IPS DF 4.7 (cell line): ENCODE data around the gene B3GALT6.

Source experiments
- DNase-seq: peaks from one replicate; pipeline ENCODE4 v3.0.0-alpha.2; 2013; ENCODE audit warnings: low spot score; ENCODE audit errors: extremely low read depth

B3GALT6 gene

DNA sequence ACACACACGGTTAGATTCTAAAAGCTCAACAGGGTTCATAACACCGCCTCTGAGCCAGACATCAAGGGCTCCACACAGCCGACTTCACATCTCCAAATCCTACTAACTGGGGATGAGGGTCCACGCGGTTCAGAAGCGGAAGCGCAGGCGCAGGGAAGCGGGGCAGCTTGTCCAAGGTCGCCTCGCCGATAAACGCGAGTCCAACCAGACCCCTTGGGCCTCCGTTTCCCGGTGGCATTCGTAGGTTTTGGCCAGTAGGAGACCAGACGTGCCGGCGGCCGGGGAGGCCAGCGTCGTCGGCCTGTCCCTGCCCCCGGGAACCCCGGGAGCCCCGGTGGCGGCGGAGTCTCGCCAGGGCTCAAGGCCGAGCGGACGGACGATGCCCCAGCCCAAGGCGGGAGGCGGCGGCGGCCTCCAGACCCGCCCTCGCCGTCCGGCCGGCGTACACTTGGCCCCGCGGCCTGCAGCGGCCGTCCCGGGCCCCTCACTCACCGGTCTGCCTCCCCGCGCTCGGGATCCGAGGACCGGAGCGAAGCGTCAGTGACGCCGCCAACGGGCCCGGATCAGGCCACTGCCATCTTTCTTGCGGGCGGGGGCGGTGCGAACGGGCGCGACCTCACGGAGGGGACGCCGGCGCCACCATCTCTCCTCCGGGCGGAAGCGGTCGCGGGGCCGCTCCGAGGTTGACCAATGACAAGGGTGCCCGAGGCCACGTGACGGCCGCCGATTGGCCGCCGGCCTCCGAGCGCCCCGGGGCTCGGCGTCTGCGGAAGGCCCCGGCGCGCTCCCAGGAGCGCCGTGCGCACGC lies 433 bp upstream of the B3GALT6 start, which contains the start of gene SDF4:
TSS of gene SDF4 (minus strand) at position 602 of the 808 bp plus-strand sequence. CDS start 3,229 bp downstream, outside the sequence.
- peak; percentile 66 for DNase-seq

GRCh38 chr1:1232796-1233566 lies 944 bp downstream of the B3GALT6 start:
- DNase-seq, result no peak

DNA sequence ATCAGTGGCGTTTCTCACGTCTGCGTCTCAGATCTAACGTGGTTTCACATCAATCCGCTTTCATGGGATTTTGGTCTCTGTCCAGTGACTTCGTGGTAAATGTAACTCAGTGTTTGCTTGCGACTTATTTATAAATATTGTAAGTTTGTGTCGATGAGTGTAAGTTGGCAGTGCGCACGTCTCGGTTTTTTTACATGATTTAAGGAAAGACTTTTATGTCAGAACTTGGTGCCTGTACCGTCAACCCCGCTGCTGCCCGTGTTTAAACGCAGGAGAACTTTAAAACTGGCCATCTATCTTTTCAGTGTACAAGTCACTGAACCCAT lies 1.5 kb downstream of the B3GALT6 start:
- DNase-seq, result no peak

- DNase-seq, result no peak
Measured at GRCh38 chr1:1234180-1234808, 2.3 kb downstream of the B3GALT6 start.

GRCh38 chr1:1235016-1235744 lies 3.1 kb downstream of the B3GALT6 start:
- DNase-seq, result no peak

- no peak for DNase-seq
Measured at GRCh38 chr1:1236176-1236763, 4.2 kb downstream of the B3GALT6 start.

DNA sequence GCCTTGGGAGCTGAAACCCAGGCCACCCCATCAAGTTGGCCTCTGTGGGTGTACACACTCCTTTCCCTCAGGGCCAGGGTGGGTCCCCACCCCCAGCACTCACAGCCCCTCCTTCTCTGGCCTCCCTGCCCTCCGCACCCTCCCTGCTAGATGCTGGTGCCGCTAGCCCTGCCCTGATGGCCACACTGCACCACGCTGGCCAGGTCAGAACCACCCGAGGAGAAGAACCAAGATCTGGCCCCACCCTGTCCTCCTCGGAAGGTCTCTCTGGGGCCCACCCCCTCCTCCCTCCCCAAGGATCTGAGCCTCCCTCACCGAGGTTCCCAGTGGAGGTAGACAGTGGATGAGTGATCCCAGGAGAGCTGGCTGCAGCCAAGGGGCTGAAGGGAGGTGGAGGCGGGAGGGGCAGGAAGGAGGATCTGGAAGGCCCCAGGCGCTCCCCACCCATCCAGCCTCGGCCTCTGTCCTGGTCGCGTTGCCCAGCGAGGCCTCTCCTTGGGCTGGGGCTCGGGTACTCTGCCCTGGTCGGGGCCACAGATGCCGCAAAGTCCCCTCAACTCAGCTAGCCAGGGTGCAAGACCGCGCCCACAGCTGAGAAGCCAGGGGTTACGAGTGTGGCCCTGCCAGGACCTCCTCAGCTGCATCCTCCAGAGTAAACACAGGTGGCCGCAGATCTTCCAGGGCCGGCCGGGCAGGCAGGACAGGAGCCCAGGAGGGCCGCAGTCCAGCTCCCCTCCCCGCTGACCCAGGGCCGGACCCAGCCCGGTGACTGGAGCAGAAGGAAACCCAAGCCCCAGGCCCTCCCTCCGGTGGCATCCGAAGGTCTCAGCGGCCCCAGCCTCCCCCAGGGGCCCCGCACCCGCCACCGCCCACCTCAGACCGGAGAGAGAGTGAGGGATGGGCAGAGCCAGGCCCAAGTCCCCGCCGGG lies 5.2 kb downstream of the B3GALT6 start:
- DNase-seq, result no peak

DNA sequence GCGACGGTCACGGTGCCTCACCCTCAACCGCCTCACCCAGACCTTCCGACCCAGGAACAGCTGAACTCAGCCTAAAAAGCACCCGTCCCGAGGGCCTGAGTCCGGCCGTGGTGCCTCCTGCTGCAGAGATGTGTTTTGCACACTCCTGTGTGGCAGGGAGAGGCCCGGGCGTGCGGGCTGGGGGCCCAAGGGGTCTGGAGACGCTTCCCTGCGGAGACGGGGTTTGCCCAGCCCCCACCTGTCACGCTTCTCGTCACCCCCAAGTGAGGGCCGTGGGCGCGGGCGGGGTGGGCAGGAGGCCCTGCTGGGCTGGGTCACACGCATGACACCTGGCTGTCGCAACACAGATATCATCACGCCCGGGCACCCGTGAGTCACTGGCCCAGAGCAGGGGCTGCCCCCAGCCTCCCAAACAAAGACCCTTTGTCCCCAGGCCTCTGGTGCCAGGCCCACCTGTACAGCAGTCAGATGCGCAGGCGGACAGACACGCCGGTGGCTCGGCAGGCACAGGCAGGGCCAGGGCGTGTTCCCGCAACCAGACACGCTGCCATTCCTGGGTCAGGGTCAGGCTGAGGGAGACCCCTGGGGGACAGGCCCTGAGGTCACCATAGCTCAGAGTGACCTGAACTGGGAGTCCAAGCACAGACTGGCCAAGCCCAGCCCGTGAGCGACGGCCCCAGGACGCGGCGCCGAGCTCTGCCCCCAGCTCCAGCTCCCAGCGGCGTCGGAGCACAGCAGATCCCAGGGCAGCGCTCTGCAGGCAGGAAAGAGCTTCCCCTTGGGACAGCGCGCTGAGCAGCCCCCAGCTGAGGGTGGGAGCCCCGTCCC lies 6.1 kb downstream of the B3GALT6 start:
- no peak for DNase-seq

GRCh38 chr1:1238702-1239178 lies 6.7 kb downstream of the B3GALT6 start:
- no peak for DNase-seq

- DNase-seq, result no peak
Measured at GRCh38 chr1:1239227-1239613, 7.2 kb downstream of the B3GALT6 start.

DNA sequence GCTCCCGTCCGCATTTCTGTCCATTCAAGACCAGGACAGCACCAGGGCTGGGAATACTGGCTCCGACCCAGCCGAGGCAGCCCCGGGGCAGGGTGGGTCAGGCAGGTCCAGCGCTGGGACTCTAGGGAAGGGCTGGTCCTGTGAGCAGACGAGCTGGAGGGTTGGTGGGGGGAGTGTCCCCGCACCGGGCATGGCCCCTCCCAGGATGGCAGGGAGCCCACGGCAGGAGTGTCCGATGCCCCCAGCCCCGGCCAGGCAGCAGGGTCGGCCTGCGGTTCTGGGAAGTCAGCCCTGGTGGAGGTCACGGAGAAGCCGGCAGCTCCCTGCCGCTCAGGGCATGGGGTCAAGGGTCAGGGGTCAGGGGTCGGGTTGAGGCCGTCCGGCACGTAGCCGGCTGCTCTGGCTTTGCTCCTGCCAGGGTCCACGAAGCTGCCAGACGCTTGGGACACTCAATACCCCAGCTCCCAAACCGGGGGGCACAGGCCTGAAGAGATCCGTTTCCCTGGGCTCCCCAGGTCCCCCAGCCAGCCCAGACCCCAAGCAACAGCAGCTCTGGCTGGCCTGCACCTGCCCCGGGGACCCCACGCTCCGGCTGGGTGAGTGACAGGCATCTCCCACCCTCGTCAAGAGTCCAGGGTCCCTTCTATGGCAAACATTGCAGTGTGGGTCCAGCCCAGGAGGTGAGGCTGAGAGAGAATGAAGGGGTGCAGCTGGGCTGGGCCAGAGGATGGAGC lies 7.7 kb downstream of the B3GALT6 start:
- DNase-seq, result no peak

DNA sequence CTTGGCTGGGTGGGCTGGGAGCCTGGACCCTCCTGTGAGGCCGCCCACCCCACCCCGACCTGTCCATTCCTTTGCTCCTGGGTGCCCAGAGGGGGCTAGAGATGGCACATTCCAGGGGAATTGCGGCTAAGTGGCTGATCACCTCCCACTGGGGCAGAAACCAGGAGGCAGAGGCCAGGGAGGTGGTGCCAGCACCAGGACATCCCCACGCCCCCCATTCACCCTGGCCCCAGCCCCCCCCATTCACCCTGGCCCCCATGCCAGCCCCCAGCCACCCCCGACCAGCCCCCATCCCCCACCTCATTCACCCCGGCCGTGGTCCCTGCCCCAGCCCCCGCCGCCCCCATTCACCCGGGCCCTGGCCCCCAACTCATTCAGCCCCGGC lies 8.3 kb downstream of the B3GALT6 start:
- DNase-seq, result no peak

- no peak for DNase-seq
Measured at GRCh38 chr1:1240822-1241587, 9.0 kb downstream of the B3GALT6 start.

GRCh38 chr1:1241588-1242219 lies 9.7 kb downstream of the B3GALT6 start:
- DNase-seq, result no peak

DNA sequence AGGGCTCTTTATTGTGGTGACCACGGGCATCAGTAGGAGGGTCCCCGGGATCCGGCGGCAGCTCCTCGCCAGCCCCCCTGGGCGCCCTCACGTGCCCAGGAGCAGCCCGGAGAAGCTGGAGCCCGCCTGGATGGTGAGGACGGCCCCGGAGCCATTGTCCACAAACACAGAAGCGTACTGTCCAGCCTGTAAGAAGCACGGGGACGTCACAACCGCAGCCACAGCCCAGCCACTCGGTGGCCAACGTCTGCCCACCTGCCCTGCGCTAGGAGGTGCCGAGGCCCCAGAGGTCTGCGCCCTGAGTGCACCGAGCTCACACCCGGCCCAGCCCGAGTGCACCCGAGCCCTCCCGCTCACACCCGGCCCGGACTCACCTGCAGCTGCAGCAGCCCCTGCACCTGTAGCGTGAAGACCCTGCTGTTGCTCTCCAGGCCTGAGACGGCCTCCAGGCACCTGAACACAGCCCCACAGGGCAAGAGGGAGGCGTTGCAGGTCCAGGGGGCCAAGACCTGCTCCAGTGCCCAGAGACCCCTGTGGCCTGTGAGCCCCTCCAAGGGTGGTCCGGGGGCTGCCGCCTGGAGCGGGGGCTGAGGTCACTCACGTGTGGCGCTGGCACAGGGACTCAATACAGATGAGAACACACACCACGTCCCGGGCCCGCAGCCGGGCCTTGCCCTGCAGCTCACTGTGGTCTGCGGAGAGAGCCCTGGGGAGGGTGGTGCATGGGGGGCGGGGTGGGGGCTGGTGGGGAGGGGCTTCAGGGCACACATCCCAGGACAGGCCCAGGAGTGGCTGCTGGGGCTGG lies 10.6 kb downstream of the B3GALT6 start:
- no peak for DNase-seq

DNA sequence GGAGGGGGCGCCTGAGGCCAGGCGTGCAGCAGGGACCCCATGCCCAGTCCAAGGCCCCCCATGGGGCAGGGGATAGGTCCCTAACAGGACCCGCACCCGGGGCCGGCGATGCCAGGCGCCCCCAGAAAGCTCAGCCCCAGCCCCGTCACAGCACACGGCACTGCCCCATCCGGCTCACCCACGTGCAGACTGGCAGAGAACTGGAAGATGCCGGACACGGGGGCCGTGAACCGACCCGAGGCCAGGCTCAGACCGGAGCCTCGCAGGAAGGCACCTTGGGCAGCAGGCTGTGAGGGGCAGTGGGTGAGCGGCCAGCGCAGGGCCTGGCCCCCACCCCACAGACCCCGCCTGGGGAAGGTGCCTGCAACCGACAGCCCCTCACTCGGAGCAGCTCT lies 11.2 kb downstream of the B3GALT6 start:
- DNase-seq, result no peak
